PFSK-1 (cell line): ENCODE measurements around the gene CHMP5.

Experiments used
- FOXP2 ChIP-seq: optimal IDR thresholded peaks from 2 replicates; pipeline ENCODE3; 2011; ENCODE audit warnings: borderline replicate concordance, control low read depth, inconsistent platforms; ENCODE audit not compliant: insufficient read depth; ENCODE audit errors: extremely low read length, extremely low read depth
- POLR2AphosphoS5 ChIP-seq: IDR thresholded peaks from 2 replicates; pipeline ENCODE4 v1.6.1; 2012; ENCODE audit warnings: low read depth, mild to moderate bottlenecking, control low read depth, low read length, moderate library complexity
- REST ChIP-seq, 2 experiments: IDR thresholded peaks; 2 replicates each; pipeline versions ENCODE4 v1.6.1 to v1.8.0; 2011 to 2012; ENCODE audit warnings: low read depth in 2 of 2, low read length in 2 of 2, control low read depth in 1 of 2, inconsistent platforms in 1 of 2, mild to moderate bottlenecking in 1 of 2, moderate library complexity in 1 of 2; ENCODE audit not compliant: insufficient read depth in 1 of 2
- SIN3A ChIP-seq: IDR thresholded peaks from 2 replicates; pipeline ENCODE4 v1.6.1; 2012; ENCODE audit warnings: mild to moderate bottlenecking, low read length, moderate library complexity, borderline replicate concordance; ENCODE audit not compliant: insufficient read depth
- TAF1 ChIP-seq: IDR thresholded peaks from 2 replicates; pipeline ENCODE4 v1.6.1; 2012; ENCODE audit warnings: low read length, control low read depth, borderline replicate concordance; ENCODE audit not compliant: insufficient read depth

CHMP5 gene

GRCh38 chr9:33318781-33319180, 53.9 kb downstream of the CHMP5 start:
- TF ChIP-seq TAF1 (no peak), REST (IDR thresholded peaks at IDR 0.05; ENCODE audit: insufficient read depth in 1 of 2, low read depth in 2 of 2, low read length in 2 of 2) (no peak), POLR2AphosphoS5 (no peak), SIN3A (no peak), FOXP2 (no peak)

GRCh38 chr9:33320230-33320567, 55.4 kb downstream of the CHMP5 start:
- TF ChIP-seq FOXP2 (no peak), REST (IDR thresholded peaks at IDR 0.05; ENCODE audit: insufficient read depth in 1 of 2, low read depth in 2 of 2, low read length in 2 of 2) (no peak), POLR2AphosphoS5 (no peak), SIN3A (no peak), TAF1 (no peak)

GRCh38 chr9:33320568-33321261, 55.9 kb downstream of the CHMP5 start:
- TF ChIP-seq TAF1 (no peak), POLR2AphosphoS5 (no peak), REST (IDR thresholded peaks at IDR 0.05; ENCODE audit: insufficient read depth in 1 of 2, low read depth in 2 of 2, low read length in 2 of 2) (no peak), FOXP2 (no peak), SIN3A (no peak)

GRCh38 chr9:33329117-33329563, 64.3 kb downstream of the CHMP5 start:
- TF ChIP-seq TAF1 (no peak), FOXP2 (no peak), REST (IDR thresholded peaks at IDR 0.05; ENCODE audit: insufficient read depth in 1 of 2, low read depth in 2 of 2, low read length in 2 of 2) (no peak), POLR2AphosphoS5 (no peak), SIN3A (no peak)

GRCh38 chr9:33329979-33330378, 65.1 kb downstream of the CHMP5 start:
- no peak for TF ChIP-seq REST (IDR thresholded peaks at IDR 0.05; ENCODE audit: insufficient read depth in 1 of 2, low read depth in 2 of 2, low read length in 2 of 2)
- no peak for TF ChIP-seq FOXP2
